Measurements from ENCODE around the gene CLCN6. TPM values are rescaled to one million over a fixed set of nuclear protein-coding genes. Genes with fewer than 3 reads are reported as not detected.

The CLCN6 gene
- polyA plus RNA-seq, 1 donor (not counting 4 experiments of a cell fraction or from before 2014, with no cell fraction given): 7.4 TPM

DNA sequence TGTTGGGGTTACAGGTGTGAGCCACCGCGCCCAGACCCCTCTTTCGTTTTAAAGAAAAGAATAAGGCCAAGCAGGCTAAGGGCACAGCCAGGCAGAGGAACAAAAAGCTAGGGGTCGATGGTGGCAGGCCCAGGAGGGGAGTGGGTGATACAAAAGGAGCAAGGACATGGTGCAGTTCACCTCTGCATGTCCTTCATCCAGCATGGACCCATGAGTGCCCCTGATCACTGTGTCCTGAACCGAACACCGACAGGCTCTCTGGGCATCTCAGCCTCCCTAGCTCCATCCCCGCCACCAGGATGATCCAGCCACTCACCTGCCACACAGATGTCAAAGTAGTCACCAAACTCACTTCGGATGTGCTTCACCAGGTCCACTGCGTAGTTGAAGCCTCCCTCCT is 6.1 kb upstream of the CLCN6 start:
- Histone ChIP-seq H3K4me2 (ENCODE audit: control insufficient read depth, extremely low read depth, insufficient read depth, low read depth, low read length) (no peak overlapping the region), H3K27ac (ENCODE audit: control insufficient read depth, insufficient read depth, low read length) (no peak overlapping the region)

GRCh38 chr1:11800391-11800755 is 5.6 kb upstream of the CLCN6 start:
- H3K27me3 ChIP-seq (ENCODE audit: control insufficient read depth, extremely low read depth, insufficient read depth, low read length): no peaks in the 10 kb centered on the region
- H2AFZ ChIP-seq (ENCODE audit: control insufficient read depth, low read length): no peak overlapping the region
- H3K4me2 ChIP-seq (ENCODE audit: control insufficient read depth, extremely low read depth, insufficient read depth, low read depth, low read length): no peak overlapping the region
- dilution Hi-C loops (cut with MboI; ENCODE audit: extremely low pct_ligation_motif_present, low sequenced_read_pairs): no loop called here
- peaks cover 8 to 16% of the 10 kb centered on the region in 2 experiments for H3K36me3 ChIP-seq (ENCODE audit: control insufficient read depth in 2 of 2, extremely low read depth in 1 of 2, insufficient read depth in 2 of 2, low read length in 2 of 2)
- no peak for TF ChIP-seq EZH2 (IDR thresholded peaks at IDR 0.05; ENCODE audit: low read length)
- TF ChIP-seq, protein P1, sequence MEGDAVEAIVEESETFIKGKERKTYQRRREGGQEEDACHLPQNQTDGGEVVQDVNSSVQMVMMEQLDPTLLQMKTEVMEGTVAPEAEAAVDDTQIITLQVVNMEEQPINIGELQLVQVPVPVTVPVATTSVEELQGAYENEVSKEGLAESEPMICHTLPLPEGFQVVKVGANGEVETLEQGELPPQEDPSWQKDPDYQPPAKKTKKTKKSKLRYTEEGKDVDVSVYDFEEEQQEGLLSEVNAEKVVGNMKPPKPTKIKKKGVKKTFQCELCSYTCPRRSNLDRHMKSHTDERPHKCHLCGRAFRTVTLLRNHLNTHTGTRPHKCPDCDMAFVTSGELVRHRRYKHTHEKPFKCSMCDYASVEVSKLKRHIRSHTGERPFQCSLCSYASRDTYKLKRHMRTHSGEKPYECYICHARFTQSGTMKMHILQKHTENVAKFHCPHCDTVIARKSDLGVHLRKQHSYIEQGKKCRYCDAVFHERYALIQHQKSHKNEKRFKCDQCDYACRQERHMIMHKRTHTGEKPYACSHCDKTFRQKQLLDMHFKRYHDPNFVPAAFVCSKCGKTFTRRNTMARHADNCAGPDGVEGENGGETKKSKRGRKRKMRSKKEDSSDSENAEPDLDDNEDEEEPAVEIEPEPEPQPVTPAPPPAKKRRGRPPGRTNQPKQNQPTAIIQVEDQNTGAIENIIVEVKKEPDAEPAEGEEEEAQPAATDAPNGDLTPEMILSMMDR (optimal IDR thresholded peaks at IDR 0.05 in 1 of 3, IDR thresholded peaks at IDR 0.05 in 1 of 3, conservative IDR thresholded peaks at IDR 0.05 in 1 of 3; ENCODE audit: extremely low read depth in 1 of 3, insufficient read depth in 2 of 3, low read length in 3 of 3): no peak
- peaks cover 34% of the 10 kb centered on the region for H3K4me1 ChIP-seq (ENCODE audit: control insufficient read depth, extremely low read depth, insufficient read depth, low read length)
- H4K20me1 ChIP-seq (ENCODE audit: control insufficient read depth, extremely low read depth, insufficient read depth, low read length): no peaks in the 10 kb centered on the region
- no peak overlapping the region for H3K9ac ChIP-seq (ENCODE audit: control insufficient read depth, extremely low read depth, insufficient read depth, low read length)
- H3K27ac ChIP-seq (ENCODE audit: control insufficient read depth, insufficient read depth, low read length): no peak overlapping the region
- H3K4me3 ChIP-seq (ENCODE audit: control insufficient read depth in 2 of 3, extremely low read depth in 1 of 3, insufficient read depth in 2 of 3, low read depth in 1 of 3, low read length in 3 of 3): no peak overlapping the region
- no peaks in the 10 kb centered on the region for H3K79me2 ChIP-seq (ENCODE audit: control insufficient read depth, insufficient read depth, low read length)
- no peak for DNase-seq (ENCODE audit: low read depth, low spot score)
- FAIRE-seq: no peak
- no peaks in the 10 kb centered on the region for H3K9me3 ChIP-seq (ENCODE audit: control insufficient read depth, low read depth, low read length)
- H3K9me1 ChIP-seq (ENCODE audit: control insufficient read depth, extremely low read depth, insufficient read depth, low read length): no peaks in the 10 kb centered on the region

More for the DNA sequence above, 6.1 kb upstream of the CLCN6 start:
- H4K20me1 ChIP-seq (ENCODE audit: control insufficient read depth, extremely low read depth, insufficient read depth, low read length): no peaks in the 10 kb centered on the region
- no peaks in the 10 kb centered on the region for H3K27me3 ChIP-seq (ENCODE audit: control insufficient read depth, extremely low read depth, insufficient read depth, low read length)
- no peaks in the 10 kb centered on the region for H3K79me2 ChIP-seq (ENCODE audit: control insufficient read depth, insufficient read depth, low read length)
- no peak for TF ChIP-seq EZH2 (IDR thresholded peaks at IDR 0.05; ENCODE audit: low read length)
- TF ChIP-seq, protein P1 (optimal IDR thresholded peaks at IDR 0.05 in 1 of 3, IDR thresholded peaks at IDR 0.05 in 1 of 3, conservative IDR thresholded peaks at IDR 0.05 in 1 of 3; ENCODE audit: extremely low read depth in 1 of 3, insufficient read depth in 2 of 3, low read length in 3 of 3): no peak
- H3K9me1 ChIP-seq (ENCODE audit: control insufficient read depth, extremely low read depth, insufficient read depth, low read length): no peaks in the 10 kb centered on the region
- H3K9ac ChIP-seq (ENCODE audit: control insufficient read depth, extremely low read depth, insufficient read depth, low read length): no peak overlapping the region
- H3K4me1 ChIP-seq (ENCODE audit: control insufficient read depth, extremely low read depth, insufficient read depth, low read length): peaks cover 30% of the 10 kb centered on the region
- H3K36me3 ChIP-seq (ENCODE audit: control insufficient read depth in 2 of 2, extremely low read depth in 1 of 2, insufficient read depth in 2 of 2, low read length in 2 of 2): peaks cover 8 to 18% of the 10 kb centered on the region in 2 experiments
- no peak overlapping the region for H3K4me3 ChIP-seq (ENCODE audit: control insufficient read depth in 2 of 3, extremely low read depth in 1 of 3, insufficient read depth in 2 of 3, low read depth in 1 of 3, low read length in 3 of 3)
- DNase-seq (ENCODE audit: low read depth, low spot score) (no peak), FAIRE-seq (no peak)
- dilution Hi-C loops (cut with MboI; ENCODE audit: extremely low pct_ligation_motif_present, low sequenced_read_pairs): no loop called here
- no peaks in the 10 kb centered on the region for H3K9me3 ChIP-seq (ENCODE audit: control insufficient read depth, low read depth, low read length)
- no peak overlapping the region for H2AFZ ChIP-seq (ENCODE audit: control insufficient read depth, low read length)

Data from keratinocyte (primary cell).